HG02943 (cell line): ENCODE measurements around the gene SLC35E1.
"Not testable (repeated sequence)": the region's sequence is repeated elsewhere in the genome, so short reads cannot be mapped to it uniquely, and the experiment has no call there.

ENCODE experiments used
- ATAC-seq: cut with Tn5 transposase; IDR thresholded peaks from one replicate; pipeline ENCODE4 v1.9.1; 2021; ENCODE audit warnings: mild to moderate bottlenecking, low read depth, moderate library complexity; ENCODE audit not compliant: unreplicated experiment

The SLC35E1 gene

DNA sequence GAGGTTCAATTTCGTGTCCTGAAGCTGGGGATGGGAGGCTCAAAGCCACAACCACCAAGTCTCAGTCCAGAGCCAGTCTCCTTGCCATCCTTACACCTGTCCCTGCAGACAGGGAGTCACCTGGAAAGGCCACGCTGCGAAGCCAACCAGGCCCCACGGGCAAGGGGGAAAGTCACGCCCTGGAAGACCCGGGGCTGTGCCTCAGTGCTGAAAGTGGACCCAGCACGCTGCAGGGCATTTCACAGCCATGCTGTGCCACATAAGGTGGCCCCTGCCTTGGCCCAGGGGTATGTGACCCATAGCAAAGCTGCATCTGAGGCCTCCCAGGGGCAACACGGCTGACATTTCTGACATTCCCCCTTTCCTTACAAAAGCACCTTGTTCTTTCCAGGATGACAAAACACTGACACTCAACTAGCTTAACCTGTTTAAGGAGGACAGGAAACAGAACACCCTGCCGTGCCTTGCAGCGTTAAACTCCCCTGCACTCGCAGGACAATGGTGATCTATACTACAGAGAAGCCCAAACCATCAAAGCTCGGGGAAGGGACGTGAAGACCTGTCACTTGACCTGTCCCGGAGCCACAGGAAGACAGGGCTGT is 44.8 kb downstream of the SLC35E1 start:
- no peak for ATAC-seq

DNA sequence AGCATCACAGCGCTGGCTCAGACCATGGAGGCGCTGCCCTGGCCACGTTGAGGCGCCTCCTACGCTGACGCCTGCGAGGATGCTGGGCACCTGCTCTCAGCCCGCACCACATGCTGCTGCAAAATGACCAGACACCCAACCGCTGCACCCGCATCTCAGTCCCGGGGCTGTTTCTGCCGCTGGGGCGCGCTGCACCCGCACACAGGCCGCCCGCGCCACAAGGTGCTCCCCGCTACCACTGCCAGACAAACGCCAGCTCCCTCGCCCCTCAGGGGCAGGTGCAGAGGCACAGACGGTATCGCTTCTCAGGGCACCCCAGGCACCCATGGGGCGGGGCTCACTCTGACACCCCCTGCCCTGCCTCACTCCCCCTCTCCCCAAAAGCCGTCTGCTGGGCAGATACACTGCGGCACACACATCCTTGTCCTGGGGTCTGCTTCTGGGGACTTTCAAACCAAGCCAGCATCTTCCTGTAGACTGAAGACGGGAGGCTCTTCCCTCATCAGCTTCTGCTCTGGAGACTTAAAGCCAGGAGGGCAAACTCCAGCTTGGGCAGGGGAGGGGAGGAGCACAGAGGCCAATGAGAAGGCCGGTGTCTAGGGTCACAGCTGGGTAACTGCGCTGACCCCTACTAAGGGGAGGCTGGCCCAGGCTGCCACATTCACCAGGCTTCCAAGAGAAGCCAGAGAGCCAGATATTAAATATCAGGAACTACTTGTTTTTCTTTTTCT is 46.3 kb downstream of the SLC35E1 start:
- ATAC-seq = no peak

DNA sequence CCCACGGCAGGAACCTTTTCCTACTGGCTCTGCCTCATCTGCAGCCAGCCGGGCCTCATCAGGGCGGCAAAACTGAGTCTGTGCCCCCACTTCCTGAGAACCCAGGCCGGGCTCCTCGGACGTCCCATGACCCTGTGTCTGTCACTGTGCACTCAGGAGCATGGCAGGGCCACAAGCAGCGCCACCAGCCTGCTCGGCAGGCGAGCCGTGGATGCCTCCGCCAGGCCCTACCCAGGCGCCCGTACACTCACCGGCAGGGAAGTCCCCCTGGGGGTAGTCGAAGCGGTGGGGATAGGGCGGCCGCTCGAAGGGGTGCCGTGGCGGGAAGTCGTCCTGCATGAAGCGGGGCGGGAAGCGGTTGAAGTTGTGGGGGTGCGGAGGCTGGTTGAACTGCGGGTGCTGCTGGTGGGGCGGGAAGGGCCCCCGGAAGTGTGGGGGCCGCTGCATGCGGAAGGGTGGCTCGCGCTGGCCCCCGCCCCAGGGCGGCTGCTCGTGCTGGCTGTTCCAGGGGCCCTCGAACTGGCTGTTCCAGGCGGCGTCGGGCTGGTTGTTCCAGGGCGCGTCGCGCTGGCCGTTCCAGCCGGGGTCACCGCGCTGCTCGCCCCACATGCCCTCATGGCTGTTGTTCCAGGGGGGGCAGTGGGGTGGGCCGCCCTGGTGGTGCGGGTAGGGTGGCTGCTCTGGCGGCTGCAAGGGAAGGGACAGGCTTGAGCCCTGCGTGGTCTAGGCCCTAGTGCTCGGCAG is 47.1 kb downstream of the SLC35E1 start:
- no peak for ATAC-seq

DNA sequence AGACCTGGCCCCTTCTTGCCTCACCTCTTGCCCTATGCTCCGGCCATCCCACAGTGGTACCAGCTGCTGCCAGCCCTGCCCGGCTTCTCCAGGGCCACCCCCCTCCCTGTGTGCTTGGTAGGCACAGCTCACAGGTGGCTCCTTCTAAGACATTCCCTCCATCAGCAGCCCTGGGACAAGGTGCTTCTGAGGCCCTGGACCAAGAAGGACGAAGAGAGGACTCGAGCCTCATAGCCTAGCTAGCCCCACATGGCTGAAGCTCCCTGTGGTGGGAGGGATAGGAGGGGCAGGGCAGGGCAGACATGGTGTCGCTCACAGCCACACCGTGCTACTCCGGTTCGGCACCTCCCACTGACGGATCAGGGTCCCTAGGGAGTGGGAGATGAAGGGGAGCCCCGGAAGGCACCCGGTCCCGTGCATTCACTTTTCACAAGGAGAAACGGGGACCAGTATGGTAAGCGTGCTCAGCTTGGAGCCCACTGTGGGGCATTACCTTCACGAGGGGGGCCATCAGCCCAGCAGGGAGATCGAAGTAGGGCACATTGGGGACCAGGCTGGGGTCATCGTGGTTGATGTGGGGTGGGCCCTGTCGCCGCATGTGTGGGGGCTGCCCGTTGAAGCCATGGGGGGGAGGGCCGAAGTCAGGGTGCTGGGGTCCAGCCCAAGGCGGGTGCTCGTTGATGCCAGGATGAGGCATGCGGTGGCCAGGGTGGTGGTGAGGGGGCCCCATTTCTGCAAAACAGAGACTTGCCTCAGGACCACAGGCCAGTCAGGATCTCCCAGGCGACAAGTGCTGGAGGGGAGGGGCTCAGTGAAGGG is 49.4 kb downstream of the SLC35E1 start:
- ATAC-seq = no peak

DNA sequence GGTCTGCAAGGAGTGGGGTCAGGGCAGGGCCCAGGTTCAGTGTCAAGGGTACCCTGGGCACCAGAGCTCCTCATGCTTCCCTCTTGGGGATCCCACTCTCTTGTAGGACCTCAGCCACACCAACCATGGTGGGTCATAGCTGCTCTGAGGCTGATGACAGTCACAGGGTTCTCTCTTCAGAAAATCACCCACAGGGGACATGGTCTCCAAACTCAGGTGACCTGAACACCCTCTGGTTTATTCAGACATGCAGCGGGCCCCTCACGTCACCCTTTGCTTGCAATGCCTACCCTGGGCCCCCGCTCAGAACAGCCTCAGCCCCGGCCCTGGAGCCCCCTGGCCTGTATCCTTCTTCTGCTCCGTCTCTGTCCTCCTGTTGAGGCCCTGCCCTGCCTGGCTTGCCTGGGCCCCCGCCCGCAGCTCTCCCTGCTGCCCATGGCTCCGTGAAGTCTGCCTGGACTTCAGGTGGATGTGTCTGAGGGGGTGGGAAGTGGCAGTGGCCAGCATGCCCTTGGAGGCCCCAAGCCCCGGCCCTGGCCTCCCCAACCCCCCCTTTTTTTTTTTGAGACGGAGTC is 50.4 kb downstream of the SLC35E1 start:
- no peak for ATAC-seq

DNA sequence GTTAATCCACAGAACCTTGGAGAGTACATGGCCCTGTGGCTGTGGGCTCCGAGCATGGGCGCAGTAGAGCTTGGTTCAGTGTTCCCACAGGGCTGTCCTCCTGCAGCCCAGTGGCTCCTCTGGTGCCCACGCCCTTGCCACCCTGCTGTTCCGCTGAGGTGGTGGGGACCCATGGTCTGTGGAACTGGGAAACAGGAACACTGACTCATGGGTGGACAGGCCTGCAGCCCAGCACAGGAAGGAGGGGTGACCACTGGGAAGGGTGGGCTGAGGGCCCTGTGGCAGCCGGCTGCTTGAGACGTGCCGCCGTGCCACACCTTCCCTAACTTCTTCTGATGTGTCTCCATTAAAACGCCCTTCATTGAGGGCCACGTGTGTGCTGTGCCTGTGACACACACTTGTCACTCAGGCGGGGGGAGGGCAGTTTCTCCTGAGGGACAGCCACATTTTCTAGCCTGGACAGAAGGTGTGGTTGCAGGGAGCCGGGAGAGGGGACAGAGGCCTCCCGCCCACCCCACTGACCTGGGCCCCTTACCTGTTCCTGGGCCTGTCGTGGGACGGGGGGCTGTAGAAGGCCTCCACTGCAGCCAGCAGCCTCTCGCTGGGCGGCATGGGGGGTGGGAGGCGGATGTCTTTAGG is 51.1 kb downstream of the SLC35E1 start:
- ATAC-seq = no peak

DNA sequence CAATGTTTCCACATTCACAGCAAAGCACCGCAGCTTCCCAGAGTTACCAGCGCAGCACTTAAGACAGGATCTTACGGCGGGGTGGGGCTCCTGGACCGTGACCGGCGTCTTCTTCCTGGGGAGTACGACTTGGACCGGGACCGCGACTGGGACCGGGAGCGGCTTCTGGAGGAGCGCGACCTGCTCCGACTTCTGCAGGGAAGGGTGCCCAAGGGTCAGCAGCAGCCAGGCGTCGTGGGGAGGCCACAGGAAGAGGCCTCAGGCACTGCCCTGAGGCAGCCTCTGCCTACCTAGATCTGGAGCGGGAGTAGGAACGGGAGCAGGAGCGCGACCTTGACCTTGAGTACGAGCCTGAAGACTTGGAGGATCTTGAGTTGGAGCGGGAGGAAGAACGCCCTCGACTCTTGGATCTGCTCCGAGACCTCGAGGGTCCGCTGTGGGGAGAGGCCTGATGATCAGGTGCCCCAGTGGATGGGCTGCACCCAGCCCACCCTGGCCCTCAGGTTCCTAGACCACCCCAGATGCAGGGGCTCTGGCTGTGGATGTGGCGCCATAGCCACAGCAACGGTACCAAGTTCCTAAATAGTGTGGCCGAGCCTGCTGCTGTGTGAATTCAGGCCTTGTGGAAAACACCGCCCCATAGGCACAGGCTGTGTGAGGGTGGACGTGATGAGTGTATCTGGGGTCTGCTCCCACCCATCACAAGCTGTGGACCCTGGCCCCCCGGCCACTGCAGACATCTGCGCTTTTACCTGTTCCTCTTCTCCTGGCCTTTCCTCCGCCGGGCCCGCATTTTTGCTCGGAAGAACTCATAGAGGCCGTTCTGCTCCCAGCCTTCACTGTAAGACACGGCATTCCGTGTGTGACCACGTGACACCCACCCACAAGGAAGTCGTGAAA is 51.9 kb downstream of the SLC35E1 start:
- no peak for ATAC-seq

DNA sequence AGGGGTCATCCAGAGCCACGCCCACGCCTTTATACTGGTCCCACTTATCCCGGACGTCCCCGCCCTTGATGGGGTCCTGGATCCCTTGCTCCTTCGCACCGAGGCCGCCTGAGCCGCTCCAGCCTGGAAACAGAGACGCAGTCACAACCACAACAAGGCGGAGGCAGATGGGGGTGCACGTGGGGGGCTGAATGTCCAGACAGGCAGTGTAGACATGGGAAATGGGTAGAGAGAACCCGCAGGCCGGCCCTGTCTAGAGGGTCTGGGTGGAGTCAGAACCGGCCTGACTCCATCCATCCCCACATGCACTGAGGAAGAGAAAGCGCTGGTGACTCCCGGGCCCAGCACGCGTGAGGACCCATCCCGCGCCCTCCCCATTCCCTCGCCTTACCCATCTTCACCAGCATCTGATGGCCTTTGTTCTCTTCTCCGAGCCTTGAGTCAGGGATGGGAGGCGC is 53.0 kb downstream of the SLC35E1 start:
- no peak for ATAC-seq

DNA sequence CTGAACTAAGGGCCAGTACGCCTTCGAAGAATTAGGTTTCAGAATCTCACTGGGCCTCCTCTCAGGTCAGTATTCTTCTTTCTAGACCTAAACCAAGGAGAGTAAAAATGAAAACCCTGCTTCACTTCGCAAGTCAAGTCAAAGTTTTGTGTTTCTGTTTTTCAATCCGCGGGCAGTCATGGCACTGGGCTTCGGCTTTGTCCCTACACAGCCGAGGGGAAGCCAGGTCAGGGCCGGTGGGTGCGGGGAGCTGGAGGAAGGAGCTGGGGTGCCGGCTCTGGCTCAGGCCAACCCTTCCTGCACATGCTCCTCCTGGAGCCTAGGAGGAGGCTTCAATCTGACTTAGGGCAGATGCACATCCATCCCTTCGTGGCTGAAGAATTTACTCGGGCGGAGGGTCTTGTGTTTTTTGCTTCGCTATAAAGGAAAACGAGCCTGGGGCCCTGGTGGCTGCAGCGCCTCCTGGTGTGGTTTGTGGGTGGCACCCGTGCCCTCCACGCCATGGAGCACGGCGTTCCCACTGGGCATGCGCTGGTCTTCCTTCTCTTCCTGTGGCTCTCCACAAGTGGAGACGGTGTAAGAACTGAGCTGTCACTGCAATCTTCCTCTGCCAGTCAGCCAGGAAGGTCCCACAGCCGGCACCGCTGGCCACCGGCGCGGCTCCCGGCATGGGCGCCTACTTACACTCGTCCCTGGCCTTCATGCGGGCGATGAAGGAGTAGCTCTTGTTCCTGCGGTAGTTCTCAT is 53.6 kb downstream of the SLC35E1 start:
- no peak for ATAC-seq

DNA sequence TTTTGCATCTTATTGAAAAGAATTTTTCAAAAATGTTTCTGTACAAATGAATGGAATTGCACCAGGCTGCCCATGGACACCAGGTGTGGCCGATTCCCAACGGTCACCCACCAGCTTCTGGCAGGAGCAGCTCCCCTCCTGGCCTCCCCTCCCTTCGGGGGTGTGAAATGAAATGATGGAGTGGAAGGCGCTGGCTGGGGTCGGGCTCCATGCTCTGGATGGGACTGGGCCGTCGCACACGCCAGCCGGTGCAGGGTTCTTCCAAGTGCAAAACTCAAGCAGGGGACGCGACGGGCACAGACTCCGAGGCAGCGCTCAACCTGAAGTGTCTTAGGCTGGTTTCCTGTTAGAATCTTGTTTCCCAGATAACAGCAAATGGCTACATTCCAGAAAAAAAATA is 54.2 kb downstream of the SLC35E1 start:
- no peak for ATAC-seq

DNA sequence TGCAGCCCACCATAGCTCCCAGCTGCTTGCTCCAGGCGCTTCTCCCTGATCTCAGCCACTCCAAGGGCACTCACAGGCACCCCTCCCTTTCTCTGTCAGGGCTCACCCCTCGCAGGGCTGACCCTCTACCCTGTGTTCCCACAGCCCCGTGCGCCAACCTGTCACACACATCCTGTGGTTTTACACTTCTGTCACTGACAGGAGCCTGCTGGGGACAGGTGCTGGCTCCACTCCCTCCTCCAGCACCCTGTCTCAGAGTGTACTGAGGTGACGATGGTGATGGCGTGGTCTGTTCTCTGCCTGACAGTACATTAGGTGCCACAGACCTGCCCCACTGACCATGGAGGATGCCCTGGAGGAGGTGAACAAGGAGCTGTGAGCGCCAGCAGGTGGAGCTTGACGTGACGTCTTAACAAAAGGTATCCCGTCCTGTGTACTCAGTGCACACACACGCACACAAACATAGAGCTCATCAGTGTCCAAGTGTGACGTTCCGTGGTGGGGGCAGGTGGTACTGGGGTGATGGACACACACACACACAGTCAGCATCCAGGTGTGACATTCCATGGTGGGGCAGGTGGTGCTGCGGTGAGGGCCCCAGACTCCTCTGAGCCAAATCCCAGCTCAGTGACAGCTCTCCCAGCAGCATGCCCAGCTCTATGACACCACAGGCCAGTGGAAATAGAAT is 55.1 kb downstream of the SLC35E1 start:
- no peak for ATAC-seq

DNA sequence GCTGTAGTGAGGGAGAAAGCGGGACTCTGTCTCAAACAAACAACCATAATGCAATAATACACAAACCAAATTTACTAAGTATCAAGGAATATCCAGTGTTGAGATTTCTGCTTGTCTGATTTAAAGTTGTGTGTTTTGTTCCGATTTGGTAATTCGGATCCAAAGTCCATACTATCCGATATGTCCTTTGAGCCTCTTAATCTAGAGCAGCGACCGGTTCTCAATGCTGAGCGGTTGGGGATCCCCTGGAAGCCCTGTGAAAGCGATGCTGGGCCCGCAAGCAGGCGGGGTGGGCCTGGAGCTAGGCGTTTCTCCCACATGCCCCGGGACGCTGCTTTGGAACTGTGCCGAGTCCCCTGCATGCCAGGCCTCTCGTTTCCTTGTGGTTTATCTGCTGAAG is 55.8 kb downstream of the SLC35E1 start:
- no peak for ATAC-seq

DNA sequence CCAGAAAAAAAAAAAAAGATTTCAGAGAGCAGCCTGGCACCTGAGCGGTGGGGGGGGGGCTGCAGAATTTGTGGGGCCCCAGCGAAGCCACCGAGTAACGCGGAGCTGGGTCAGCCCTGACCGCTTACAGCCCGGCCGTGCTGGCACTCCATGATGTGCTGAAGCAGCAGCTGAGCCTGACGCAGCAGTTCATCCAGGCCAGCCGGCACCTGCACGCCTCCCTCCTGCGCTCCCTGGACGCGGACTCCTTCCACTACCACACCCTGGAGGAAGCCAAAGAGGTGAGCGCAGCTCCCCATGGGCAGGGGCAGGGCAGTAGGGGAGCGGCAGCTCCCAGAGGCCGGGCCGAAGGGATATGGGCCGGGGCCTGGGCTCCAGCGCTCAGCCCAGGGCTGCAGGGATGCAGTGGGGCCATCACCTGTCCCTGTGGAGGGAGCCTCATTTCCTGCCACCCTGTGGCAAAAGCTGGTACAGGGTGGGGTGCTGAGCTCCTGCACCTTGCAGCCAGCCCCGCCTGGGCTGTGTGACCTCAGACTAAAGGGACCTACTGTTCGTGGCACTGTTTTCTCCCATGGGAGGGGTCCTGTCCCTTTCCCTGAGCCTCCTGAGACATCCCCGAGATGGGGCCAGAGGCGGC is 57.7 kb downstream of the SLC35E1 start:
- ATAC-seq = no peak

DNA sequence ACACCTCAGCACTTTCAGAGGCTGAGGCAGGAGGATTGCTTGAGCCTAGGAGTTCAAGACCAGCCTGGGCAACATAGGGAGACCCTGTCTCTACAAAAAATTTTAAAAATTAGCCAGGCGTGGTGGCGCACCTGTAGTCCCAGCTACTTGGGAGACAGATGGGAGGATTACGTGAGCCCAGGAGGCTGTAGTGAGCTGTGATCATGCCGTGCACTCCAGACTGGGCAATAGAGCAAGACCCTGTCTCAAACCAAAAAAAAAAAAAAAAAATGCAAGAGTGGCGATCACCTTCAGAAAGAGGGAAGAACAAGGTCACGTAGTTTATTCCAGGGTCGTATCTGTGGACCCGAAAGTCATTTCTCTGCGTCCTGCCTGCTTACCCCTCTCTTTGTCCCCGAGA is 59.6 kb downstream of the SLC35E1 start:
- ATAC-seq = not testable (repeated sequence)

DNA sequence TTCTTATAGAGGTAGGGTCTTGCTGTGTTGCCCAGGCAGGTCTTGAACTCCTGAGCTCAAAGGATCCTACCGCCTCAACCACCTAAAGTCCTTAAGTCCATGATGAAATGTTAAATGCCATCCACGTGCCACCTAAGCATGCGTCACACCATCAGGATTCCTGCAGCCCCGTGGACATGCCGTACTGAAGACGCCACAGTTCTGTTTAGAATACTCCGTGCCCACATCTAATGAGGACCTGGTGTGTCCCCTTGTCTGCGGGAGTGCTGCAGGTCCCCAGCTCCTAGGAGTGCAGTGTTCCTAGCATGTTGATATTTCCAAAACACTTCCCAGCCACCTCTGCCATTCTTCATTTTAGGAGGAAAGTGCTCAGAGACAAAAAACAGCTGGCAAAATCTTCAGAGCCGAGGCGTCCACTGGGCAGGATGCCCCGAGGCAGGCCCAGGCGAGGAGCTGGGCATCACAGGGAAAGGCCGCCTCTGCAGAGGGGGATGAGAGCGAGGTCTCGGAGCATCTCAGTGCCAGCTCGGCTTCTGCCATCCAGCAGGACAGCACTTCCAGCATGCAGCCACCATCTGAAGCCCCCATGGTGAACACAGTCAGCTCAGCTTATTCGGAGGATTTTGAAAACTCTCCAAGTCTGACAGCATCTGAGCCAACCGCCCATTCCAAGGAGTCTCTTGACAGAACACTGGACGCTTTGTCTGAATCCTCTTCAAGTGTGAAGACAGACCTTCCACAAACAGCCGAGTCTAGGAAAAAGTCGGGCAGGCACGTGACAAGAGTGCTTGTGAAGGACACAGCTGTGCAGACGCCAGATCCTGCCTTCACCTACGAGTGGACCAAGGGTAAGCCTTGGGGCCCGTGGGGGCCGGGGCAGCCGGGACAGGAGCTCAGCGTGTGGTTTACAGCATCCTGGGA is 62.8 kb downstream of the SLC35E1 start:
- no peak for ATAC-seq

DNA sequence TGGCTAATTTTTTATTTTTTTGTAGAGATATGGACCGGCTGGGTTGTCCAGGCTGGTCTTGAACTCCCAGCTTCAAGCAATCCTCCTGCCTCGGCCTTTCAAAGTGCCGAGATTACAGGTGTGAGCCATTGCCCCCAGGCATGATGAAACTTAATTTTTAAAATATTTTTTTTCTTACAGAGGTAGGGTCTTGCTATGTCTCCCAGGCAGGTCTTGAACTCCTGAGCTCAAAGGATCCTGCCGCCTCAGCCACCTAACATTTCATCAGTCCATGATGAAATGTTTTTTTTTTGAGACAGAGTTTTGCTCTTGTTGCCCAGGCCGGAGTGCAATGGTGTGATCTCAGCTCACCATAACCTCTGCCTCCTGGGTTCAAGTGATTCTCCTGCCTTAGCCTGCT is 63.7 kb downstream of the SLC35E1 start:
- no peak for ATAC-seq
